ENCODE measurements around the gene KLHDC4. TPM values are rescaled to one million over a fixed set of nuclear protein-coding genes. Genes with fewer than 3 reads are reported as not detected.

Gene KLHDC4
- total RNA-seq, 1 donor from 2014 or later: 11.7 TPM

DNA sequence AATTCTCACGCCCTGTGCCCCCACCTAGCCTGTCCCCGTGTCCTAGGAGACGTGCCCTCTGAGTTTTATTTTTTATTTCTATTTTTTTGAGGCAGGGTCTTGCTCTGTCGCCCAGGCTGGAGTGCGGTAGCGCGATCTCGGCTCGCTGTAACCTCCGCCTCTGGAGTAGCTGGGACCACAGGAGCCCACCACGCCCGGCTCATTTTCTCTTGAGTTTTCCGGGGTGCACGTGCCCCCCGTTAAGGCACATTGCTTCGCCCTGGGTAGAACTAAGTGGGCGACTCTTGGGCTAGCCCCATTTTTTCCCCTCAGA lies 655 bp upstream of the KLHDC4 start:
- no peaks in the 10 kb centered on the region for H3K9me3 ChIP-seq (replicated peaks)
- H3K4me3 ChIP-seq: peak overlapping the region; percentile 100
- TF ChIP-seq, protein P1, sequence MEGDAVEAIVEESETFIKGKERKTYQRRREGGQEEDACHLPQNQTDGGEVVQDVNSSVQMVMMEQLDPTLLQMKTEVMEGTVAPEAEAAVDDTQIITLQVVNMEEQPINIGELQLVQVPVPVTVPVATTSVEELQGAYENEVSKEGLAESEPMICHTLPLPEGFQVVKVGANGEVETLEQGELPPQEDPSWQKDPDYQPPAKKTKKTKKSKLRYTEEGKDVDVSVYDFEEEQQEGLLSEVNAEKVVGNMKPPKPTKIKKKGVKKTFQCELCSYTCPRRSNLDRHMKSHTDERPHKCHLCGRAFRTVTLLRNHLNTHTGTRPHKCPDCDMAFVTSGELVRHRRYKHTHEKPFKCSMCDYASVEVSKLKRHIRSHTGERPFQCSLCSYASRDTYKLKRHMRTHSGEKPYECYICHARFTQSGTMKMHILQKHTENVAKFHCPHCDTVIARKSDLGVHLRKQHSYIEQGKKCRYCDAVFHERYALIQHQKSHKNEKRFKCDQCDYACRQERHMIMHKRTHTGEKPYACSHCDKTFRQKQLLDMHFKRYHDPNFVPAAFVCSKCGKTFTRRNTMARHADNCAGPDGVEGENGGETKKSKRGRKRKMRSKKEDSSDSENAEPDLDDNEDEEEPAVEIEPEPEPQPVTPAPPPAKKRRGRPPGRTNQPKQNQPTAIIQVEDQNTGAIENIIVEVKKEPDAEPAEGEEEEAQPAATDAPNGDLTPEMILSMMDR (IDR thresholded peaks at IDR 0.05; ENCODE audit: borderline replicate concordance): no peak
- no peak for DNase-seq
- H3K36me3 ChIP-seq: peaks cover 21% of the 10 kb centered on the region
- peaks cover 12% of the 10 kb centered on the region for H3K27me3 ChIP-seq (ENCODE audit: low read depth)
- peak overlapping the region; percentile 85 for H3K27ac ChIP-seq (replicated peaks)
- intact Hi-C loops (cut with micrococcal nuclease): no loop called here
- H3K4me1 ChIP-seq: peaks cover 26% of the 10 kb centered on the region

DNA sequence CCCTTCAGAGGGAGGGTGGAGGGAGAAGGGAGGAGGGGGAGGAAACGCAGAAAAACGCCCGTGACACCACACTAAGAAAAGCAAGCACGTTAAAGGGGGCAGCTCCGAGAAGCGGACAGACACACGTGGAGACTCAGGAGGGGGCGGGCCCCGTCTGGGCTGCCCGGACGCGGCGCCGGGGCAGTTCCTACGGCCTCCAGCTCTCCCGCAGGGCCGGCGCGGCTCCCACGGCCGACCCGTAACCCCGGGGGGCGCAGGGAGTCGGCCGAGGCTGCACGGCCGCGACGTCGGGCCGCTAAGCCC lies 362 bp downstream of the KLHDC4 start:
- Histone ChIP-seq H3K27ac (replicated peaks) (peak overlapping the region; percentile 85), H3K4me1 (peaks cover 26% of the 10 kb centered on the region), H3K9me3 (replicated peaks) (no peaks in the 10 kb centered on the region), H3K36me3 (peaks cover 30% of the 10 kb centered on the region), H3K4me3 (peak overlapping the region; percentile 100), H3K27me3 (ENCODE audit: low read depth) (peaks cover 6% of the 10 kb centered on the region)
- TF ChIP-seq, protein P1 (IDR thresholded peaks at IDR 0.05; ENCODE audit: borderline replicate concordance): no peak
- no peak for DNase-seq
- intact Hi-C loops (cut with micrococcal nuclease): no loop called here

DNA sequence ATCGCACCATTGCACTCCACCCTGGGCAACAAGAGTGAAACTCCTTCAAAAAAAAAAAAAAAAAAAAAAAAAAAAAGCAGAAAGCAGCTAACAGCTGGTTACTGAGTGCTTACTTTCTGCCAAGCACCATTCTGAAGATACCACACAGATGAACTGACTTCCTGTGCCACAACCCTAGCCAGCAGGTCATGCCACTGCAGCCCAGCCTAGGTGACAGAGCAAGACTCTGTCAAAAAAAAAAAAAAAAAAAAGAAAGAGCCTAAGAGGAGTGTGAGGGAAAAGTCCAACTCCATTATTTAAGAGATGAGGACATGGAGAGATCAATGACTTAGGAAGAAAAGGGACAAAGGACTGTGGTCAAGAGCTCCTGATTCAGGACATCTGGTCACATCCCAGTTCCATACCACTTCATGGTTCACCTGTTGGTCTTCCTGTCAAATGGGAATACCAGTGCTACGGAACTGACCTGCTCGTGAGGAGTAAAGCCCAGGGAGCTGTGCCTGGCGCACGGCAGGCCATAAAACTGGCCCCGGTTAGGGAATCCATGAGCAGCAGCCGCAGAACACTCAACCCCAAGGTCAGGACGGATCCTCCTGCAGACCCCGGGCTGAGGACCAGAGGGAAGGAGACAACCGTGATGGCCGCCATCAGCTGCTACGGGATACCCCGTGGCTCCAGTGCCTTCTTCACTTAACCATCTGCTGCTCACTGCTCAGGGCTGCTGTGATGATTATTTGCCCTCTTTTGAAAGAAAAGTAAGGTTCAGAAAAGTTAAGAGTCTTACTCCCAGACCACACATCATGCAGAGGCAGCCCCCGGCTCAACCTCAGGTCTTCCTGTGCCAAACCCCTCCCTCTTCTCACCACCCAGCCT lies 950 bp downstream of the KLHDC4 start:
- TF ChIP-seq, protein P1 (IDR thresholded peaks at IDR 0.05; ENCODE audit: borderline replicate concordance): no peak
- peak overlapping the region; percentile 85 for H3K27ac ChIP-seq (replicated peaks)
- H3K27me3 ChIP-seq (ENCODE audit: low read depth): no peaks in the 10 kb centered on the region
- H3K9me3 ChIP-seq (replicated peaks): no peaks in the 10 kb centered on the region
- peaks cover 36% of the 10 kb centered on the region for H3K36me3 ChIP-seq
- peaks cover 26% of the 10 kb centered on the region for H3K4me1 ChIP-seq
- no peak for DNase-seq
- intact Hi-C loops (cut with micrococcal nuclease): no loop called here
- H3K4me3 ChIP-seq: peak overlapping the region; percentile 100

DNA sequence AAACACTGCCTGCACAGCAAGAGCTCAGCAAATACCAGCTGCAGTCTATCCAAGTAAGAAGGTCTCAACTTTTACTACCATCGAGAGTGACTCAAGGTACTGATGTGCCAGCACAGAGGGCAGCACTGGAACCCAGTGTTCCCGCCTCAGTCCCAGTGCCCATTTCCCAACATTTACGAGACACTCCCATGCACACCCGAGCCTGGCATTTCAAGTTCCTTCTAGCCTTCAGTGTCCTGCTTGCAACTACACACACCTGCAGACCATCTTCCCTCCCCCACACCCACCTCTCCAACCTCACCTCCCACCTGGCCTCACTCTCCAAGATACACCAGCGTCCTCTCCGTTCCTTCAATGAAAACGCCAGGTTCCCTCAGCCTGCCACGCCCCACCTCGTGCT lies 3.2 kb downstream of the KLHDC4 start:
- Histone ChIP-seq H3K9me3 (replicated peaks) (no peaks in the 10 kb centered on the region), H3K4me1 (peaks cover 22% of the 10 kb centered on the region), H3K36me3 (peaks cover 53% of the 10 kb centered on the region), H3K27me3 (ENCODE audit: low read depth) (no peaks in the 10 kb centered on the region), H3K27ac (replicated peaks) (no peak overlapping the region), H3K4me3 (no peak overlapping the region)
- TF ChIP-seq, protein P1 (IDR thresholded peaks at IDR 0.05; ENCODE audit: borderline replicate concordance): no peak
- intact Hi-C loops (cut with micrococcal nuclease): no loop called here
- DNase-seq: no peak

DNA sequence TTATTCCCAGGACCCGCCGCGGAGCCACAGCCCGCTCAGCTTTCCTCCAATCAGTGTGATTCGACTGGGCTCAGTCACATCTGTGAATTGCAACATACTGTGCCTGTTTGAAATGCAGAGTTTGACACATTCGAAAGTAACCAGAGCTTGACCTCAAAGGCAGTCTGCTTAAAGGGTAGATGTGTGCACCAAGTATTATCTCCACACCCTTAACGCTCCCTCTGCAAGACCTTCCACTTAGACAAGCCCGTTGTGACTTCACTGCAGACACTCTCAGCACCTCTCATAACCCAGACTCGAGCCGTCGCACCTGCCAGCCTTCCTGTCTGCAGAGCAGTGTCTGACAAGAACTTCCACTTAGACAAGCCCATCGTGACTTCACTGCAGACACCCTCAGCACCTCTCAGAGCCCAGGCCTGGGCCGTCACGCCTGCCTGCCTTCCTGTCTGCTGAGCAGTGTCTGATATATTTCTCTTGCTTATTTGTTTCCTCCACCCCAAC lies 3.7 kb downstream of the KLHDC4 start:
- Histone ChIP-seq H3K27ac (replicated peaks) (no peak overlapping the region), H3K36me3 (peaks cover 58% of the 10 kb centered on the region), H3K4me1 (peaks cover 22% of the 10 kb centered on the region), H3K27me3 (ENCODE audit: low read depth) (no peaks in the 10 kb centered on the region), H3K4me3 (no peak overlapping the region), H3K9me3 (replicated peaks) (no peaks in the 10 kb centered on the region)
- TF ChIP-seq, protein P1 (IDR thresholded peaks at IDR 0.05; ENCODE audit: borderline replicate concordance): no peak
- DNase-seq: no peak
- intact Hi-C loops (cut with micrococcal nuclease): no loop called here

Data from left ventricle myocardium inferior (tissue), 1 donor.